CD4-positive, alpha-beta T cell treated with Interleukin-17A for 4 hours (primary cell): ENCODE results near the gene RAB15.

ENCODE experiments used
- DNase-seq: peaks from one replicate; pipeline ENCODE4 v3.0.0-alpha.2; 2020; ENCODE audit warnings: mixed read lengths

Gene RAB15

DNA sequence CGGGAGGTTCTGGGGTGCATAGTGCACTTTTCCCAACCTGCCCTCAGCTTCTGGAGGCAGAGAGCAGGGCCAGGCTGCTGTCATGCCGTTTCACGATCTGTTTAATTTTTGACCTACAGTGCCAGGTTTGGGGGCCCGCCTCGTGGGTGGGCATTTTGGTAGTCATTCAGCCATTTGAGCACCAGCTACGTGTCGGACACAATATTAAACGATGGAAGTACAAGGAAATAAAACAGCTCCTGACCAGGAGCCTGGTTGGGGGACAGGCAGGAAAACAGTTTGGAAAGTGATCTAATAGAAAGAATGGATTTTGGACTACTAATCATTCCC, 15.3 kb upstream of the RAB15 start:
- DNase-seq = no peak

DNA sequence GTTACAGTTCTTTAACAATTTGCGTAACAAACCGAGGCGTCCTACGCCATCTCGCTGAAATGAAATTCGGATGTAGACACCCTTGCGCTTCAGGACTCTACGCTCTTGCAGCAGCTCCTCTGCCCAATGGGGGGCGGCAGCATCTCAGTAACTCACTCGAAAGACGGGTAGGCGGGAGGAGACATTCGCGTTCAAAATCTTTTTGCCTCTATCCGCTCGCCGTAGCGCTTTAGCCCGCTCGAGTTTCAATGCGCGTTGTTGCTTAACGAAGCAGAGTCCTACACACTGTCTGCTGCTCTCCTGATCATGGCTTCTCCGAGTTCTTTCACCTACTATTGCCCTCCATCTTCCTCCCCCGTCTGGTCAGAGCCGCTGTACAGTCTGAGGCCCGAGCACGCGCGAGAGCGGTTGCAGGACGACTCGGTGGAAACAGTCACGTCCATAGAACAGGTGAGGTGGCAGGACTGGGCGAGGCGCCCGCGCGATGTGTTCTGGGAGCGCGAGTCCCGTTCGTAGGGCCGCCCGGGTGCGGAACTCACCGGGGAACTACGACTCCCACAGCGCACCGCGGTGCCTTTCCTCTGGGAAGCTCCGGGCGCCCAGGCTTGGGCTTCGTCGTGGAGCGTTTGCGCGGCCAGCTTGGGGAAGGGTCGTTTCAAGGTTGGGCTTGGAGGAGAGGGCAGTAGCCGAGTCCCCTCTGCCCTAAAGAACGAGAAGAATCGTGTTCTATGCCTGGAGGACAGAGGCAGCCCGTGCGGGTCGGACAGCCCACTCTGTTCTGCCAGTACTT, 14.7 kb upstream of the RAB15 start, which contains the start of gene FNTB:
TSS of gene FNTB (plus strand) at position 248 of the 790 bp plus-strand sequence. CDS start at position 307, 59 bp downstream.
- DNase-seq = peak; percentile 92

- DNase-seq = peak; percentile 59
These were observed 11.5 kb upstream of the RAB15 start for GRCh38 chr14:64983439-64984310.

DNA sequence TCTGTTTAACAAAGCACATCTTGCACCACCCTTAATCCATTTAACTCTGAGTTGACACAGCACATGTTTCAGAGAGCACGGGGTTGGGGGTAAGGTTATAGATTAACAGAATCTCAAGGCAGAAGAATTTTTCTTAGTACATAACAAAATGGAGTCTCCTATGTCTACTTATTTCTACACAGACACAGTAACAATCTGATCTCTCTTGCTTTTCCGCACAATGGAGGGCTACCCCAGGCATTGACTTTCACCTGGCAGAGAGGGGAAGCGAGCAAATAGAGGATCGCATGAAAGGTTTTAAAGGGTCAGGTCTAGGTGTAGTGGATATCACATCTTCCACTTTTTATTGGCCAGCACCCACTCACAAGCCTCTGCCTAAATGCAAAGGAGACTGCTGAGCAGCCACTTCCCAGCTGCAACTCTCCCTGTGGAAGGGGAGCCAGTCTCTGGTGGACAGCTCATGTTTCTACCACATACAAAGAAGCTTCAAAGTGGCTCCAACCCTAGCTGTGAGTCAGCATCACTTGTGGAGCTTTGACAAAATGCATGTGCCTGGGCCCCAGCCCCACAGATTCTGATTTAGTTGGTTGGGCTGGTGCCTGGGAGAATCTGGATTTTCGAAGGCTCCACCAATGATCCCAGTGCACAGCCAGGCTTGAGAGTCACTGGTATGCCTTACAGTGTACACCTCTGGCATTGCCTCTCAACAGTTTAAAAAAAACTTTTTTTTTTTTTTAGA, 7.4 kb upstream of the RAB15 start:
- DNase-seq = no peak

DNA sequence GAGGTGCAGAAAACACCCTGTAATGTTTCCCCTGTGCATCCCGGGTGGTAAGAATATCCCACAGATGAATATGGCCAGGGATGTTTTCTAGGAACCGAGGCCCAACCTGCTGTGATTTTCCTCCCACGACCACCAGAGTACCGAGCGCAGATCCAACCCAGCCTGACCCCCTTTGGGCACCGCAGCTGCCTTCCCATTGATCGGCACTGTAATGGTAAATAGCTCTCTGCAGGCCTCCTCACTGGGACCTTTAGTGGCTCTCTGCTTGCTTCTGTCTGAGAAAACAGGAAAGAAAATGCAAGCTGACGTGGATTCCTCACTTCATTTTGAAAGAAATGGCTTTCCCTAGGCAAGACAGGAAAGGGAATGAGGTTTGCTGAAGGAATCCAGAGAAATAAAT, 2.4 kb upstream of the RAB15 start:
- no peak for DNase-seq

DNA sequence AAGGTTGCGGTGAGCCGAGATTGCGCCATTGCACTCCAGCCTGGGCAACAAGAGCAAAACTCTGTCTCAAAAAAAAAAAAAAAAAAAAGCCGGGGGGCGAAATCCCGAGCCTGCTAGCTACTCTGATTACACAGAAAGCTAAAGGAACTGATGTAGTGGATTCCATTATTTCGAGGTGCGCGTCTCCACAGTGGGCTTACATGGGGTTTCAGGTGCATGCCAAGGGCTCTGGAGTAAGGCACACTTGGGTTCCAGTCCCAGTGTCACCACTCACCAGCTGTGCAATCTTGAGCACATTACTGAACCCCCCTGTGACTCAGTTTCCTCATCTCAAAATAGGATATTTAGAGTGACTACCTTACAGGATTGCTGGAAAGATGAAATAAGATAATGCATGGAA, 1.7 kb upstream of the RAB15 start:
- DNase-seq = no peak

DNA sequence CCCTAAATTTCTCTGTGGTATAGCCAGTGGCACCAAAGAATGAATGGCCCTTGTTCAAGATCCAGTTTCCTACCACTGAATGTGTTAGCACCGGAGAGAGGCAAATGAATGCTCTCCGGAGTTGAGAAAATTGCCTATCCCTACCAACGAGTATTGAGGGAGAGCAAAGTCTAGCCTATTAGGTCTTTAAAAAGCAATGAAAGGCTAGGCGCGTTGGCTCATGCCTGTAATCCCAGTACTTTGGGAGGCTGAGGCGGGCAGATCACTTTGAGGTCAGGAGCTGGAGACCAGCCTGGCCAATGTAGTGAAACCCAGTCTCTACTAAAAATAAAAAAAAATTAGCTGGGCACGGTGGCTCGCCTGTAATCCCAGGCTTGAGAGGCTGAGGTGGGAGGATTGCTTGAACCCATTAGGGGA, 898 bp upstream of the RAB15 start:
- DNase-seq = no peak

DNA sequence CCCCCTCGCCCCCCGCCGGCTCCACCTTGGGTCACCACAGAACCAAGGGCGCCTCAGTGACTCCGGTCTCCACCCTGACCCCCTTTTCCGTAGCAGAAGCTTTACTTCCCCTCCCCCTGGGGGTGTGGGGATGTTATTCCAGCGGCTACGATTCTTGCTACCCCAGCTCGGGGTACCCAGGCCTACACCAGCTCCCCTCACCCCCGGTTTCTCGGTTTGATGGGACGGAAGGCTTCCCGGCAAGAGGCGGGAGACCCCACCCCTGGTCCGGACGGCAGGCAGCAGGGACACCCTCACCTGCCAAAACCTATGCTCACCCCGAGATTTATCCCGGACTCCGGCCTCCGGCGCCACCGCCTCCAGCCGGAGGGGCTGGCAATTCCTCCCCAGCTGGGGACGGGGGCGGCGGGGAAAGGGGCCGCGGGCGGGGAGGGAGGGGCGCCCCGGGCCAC, 619 bp downstream of the RAB15 start:
- DNase-seq = no peak

- no peak for DNase-seq
These were observed 1.2 kb downstream of the RAB15 start for GRCh38 chr14:64970776-64971477.

GRCh38 chr14:64970041-64970440, 2.1 kb downstream of the RAB15 start:
- no peak for DNase-seq

- no peak for DNase-seq
These were observed 3.5 kb downstream of the RAB15 start for GRCh38 chr14:64968651-64969050.

DNA sequence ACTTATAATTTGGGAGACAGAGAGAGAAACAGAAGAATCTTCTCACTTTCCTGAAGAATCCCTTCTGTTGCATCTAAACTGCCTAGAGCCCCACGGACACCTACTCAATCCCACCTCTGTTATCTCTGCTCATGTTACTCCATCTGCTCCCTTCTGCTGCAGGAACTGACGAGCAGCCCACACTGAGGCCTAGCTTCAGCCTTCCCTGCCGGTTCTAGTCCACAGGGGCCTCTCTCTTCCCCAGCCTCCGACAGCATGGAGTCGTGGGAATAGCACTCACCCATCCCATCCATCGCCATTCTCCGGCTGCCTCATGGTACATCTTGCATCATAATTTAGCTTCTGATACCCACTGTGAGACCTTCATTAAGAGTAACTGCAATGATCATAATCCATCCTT, 4.0 kb downstream of the RAB15 start:
- DNase-seq = no peak

DNA sequence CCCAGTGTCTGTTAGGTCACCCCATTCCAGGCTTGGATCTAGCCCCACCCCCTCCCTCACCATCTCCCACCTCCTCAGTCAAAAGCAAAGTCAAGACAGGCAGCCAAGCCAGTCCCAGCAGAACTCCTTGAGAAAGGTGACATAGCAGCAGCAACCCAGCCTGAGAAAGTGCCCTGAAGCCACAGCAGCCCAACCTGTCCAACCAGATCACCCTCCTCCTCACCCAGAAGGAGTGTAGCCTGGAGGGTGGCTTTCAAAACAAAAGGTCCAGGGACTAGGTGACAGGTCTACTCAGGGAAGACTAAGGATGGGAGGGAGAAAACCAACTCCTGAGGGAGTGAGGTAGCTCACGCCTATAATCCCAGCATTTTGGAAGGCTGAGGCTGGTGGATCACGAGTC, 5.2 kb downstream of the RAB15 start:
- no peak for DNase-seq

DNA sequence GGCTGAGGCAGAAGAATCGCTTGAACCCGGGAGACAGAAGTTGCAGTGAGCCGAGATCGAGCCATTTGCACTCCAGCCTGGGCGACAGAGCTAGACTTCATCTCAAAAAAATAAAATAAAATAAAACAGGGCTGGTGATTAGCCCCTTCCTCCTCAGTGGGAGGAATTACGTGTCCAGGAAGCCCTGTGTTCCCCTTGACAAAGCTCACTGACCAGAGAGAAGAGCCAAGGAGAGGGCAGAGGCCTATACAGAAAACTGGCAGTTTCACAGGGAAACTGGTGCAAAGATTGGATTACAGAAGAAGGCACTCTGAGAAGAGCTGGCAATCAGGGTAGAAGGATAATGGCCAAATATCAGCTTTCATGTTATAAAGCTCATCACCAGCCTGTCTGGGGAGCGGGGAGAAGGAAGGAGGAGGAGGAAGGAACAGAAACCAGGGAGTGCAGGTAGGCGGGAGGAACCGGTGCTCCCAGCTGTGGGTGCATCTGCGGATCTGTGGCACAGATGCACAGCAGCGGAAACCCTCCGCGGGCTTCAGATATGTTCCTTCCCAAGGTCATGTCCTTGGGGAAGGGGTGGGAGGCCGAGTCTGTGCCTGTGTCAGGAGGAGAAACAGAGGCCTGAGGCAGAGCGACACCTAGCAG, 6.7 kb downstream of the RAB15 start:
- no peak for DNase-seq

- DNase-seq = no peak
These were observed 8.5 kb downstream of the RAB15 start for GRCh38 chr14:64963611-64964010.

- no peak for DNase-seq
These were observed 11.3 kb downstream of the RAB15 start for GRCh38 chr14:64960762-64961276.

- no peak for DNase-seq
These were observed 13.4 kb downstream of the RAB15 start for GRCh38 chr14:64958743-64959142.

GRCh38 chr14:64958201-64958600, 13.9 kb downstream of the RAB15 start:
- no peak for DNase-seq

GRCh38 chr14:64956697-64957406, 15.3 kb downstream of the RAB15 start:
- no peak for DNase-seq

DNA sequence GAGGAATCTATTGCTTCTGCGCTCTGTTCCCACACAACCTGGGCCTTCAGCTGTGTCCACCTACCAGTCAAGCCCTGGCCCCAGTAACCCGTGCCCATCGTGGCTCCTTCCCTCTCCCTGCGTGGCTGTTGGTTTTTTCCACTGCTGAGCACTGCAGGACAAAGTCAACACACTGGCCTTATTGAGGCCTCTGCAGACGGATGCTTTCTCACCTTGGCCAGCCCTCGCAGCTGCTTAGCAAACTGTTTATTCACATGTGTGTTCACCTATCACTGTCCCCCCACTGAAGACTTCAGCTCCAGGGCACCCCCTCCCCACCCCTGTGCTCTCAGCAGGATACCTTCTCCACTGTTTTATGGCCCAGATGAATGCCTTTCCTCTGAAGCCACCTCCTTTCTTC, 16.8 kb downstream of the RAB15 start:
- DNase-seq = no peak
